ENCODE data around the gene KRTAP12-1.

GRCh38 chr21:44704636-44705001 is 22.7 kb upstream of the KRTAP12-1 start:
- no peak for TF ChIP-seq CTCF (conservative IDR thresholded peaks at IDR 0.05; ENCODE audit: low read depth, low read length)
- no peak for TF ChIP-seq EZH2 (IDR thresholded peaks at IDR 0.05; ENCODE audit: borderline replicate concordance, low read depth, low read length, poor library complexity, severe bottlenecking)
